H9 (cell line): ENCODE data around the gene MAP3K21. TPM values are rescaled to one million over a fixed set of nuclear protein-coding genes. Genes with fewer than 3 reads are reported as not detected.

Source experiments
- DNase-seq: peaks from one replicate; pipeline ENCODE4 v3.0.0-alpha.2; 2017
- H2AFZ ChIP-seq: one replicate; pipeline ENCODE4 v1.6.1; 2013; ENCODE audit warnings: mild to moderate bottlenecking, low read length, control low read depth, moderate library complexity
- H2AK5ac ChIP-seq: 2 replicates; pipeline ENCODE4 v1.6.1; 2013; ENCODE audit warnings: low read length, control low read depth, mixed read lengths; ENCODE audit not compliant: insufficient read length
- H2BK120ac ChIP-seq: one replicate; pipeline ENCODE4 v1.6.1; 2013; ENCODE audit warnings: low read depth, mild to moderate bottlenecking, low read length, control low read depth, inconsistent platforms; ENCODE audit not compliant: poor library complexity, severe bottlenecking
- H2BK12ac ChIP-seq: 2 replicates; pipeline ENCODE4 v1.6.1; 2013; ENCODE audit warnings: low read length, control low read depth, mixed read lengths, low read depth; ENCODE audit not compliant: insufficient read length
- H2BK15ac ChIP-seq: 2 replicates; pipeline ENCODE4 v1.6.1; 2013; ENCODE audit warnings: low read depth, low read length, control low read depth
- H2BK20ac ChIP-seq: one replicate; pipeline ENCODE4 v1.6.1; 2013; ENCODE audit warnings: low read depth, mild to moderate bottlenecking, low read length, control low read depth, inconsistent platforms; ENCODE audit not compliant: poor library complexity, severe bottlenecking
- H2BK5ac ChIP-seq: 2 replicates; pipeline ENCODE4 v1.6.1; 2013; ENCODE audit warnings: low read length, control low read depth, mixed read lengths; ENCODE audit not compliant: insufficient read length
- H3K14ac ChIP-seq: 2 replicates; pipeline ENCODE4 v1.6.1; 2013; ENCODE audit warnings: low read length, control low read depth; ENCODE audit not compliant: insufficient read depth
- H3K18ac ChIP-seq: 2 replicates; pipeline ENCODE4 v1.6.1; 2013; ENCODE audit warnings: low read depth, mild to moderate bottlenecking, mixed read lengths, low read length, control low read depth; ENCODE audit not compliant: insufficient read length
- H3K23ac ChIP-seq: 2 replicates; pipeline ENCODE4 v1.6.1; 2013; ENCODE audit warnings: low read length, control low read depth, mixed read lengths, low read depth; ENCODE audit not compliant: insufficient read length
- H3K23me2 ChIP-seq: 2 replicates; pipeline ENCODE4 v1.6.1; 2013; ENCODE audit warnings: low read depth, mild to moderate bottlenecking, mixed read lengths, low read length, control low read depth; ENCODE audit not compliant: insufficient read length, poor library complexity, severe bottlenecking
- H3K27ac ChIP-seq: 2 replicates; pipeline ENCODE4 v1.5.1; 2013; ENCODE audit warnings: low read length, control low read depth, mixed read lengths, low read depth; ENCODE audit not compliant: insufficient read length
- H3K27me3 ChIP-seq: 2 replicates; pipeline ENCODE4 v1.6.1; 2013; ENCODE audit warnings: low read length, control low read depth, inconsistent platforms; ENCODE audit not compliant: insufficient read depth
- H3K4ac ChIP-seq: 2 replicates; pipeline ENCODE4 v1.6.1; 2013; ENCODE audit warnings: low read depth, mild to moderate bottlenecking, control low read depth, inconsistent platforms, low read length, moderate library complexity
- H3K4me1 ChIP-seq: 2 replicates; pipeline ENCODE4 v1.6.1; 2013; ENCODE audit warnings: low read length, control low read depth, inconsistent platforms; ENCODE audit not compliant: insufficient read depth
- H3K4me2 ChIP-seq: 2 replicates; pipeline ENCODE4 v1.6.1; 2013; ENCODE audit warnings: low read length, control low read depth, mixed read lengths; ENCODE audit not compliant: insufficient read length, insufficient read depth
- H3K56ac ChIP-seq: 2 replicates; pipeline ENCODE4 v1.6.1; 2013; ENCODE audit warnings: low read depth, mild to moderate bottlenecking, mixed read lengths, low read length, control low read depth; ENCODE audit not compliant: insufficient read length
- H3K79me1 ChIP-seq: 2 replicates; pipeline ENCODE4 v1.6.1; 2013; ENCODE audit warnings: low read depth, mild to moderate bottlenecking, moderate library complexity, low read length, control low read depth, inconsistent platforms; ENCODE audit not compliant: insufficient read depth, poor library complexity, severe bottlenecking
- H3K79me2 ChIP-seq: 2 replicates; pipeline ENCODE4 v1.6.1; 2013; ENCODE audit warnings: low read length, control low read depth, inconsistent platforms; ENCODE audit not compliant: insufficient read depth
- H3K9ac ChIP-seq: 2 replicates; pipeline ENCODE4 v1.6.1; 2013; ENCODE audit warnings: low read length, control low read depth, mixed read lengths; ENCODE audit not compliant: insufficient read length; ENCODE audit errors: extremely low read depth
- H3K9me3 ChIP-seq: one replicate; pipeline ENCODE4 v1.6.1; 2013; ENCODE audit warnings: low read depth, low read length, inconsistent platforms; ENCODE audit not compliant: control insufficient read depth
- H3T11ph ChIP-seq: one replicate; pipeline ENCODE4 v1.6.1; 2013; ENCODE audit warnings: mild to moderate bottlenecking, low read length, control low read depth, inconsistent platforms
- H4K20me1 ChIP-seq: one replicate; pipeline ENCODE4 v1.6.1; 2013; ENCODE audit not compliant: control insufficient read depth, insufficient read length, insufficient read depth
- H4K5ac ChIP-seq: 2 replicates; pipeline ENCODE4 v1.6.1; 2013; ENCODE audit warnings: low read depth, mild to moderate bottlenecking, mixed read lengths, low read length, control low read depth; ENCODE audit not compliant: insufficient read length
- H4K8ac ChIP-seq: replicated peaks from 2 replicates; pipeline ENCODE4 v1.6.1; 2013; ENCODE audit warnings: low read length, control low read depth, mixed read lengths, low read depth; ENCODE audit not compliant: insufficient read length
- H4K91ac ChIP-seq: 2 replicates; pipeline ENCODE4 v1.6.1; 2013; ENCODE audit warnings: low read depth, mild to moderate bottlenecking, moderate library complexity, mixed read lengths, low read length, control low read depth; ENCODE audit not compliant: insufficient read length
- H3K27ac Mint-ChIP-seq, 3 experiments: 2 replicates in 2 of 3; 3 replicates in 1 of 3; pipeline ENCODE4 v1.8.0; 2020 to 2021; ENCODE audit warnings: mixed read lengths in 3 of 3, mild to moderate bottlenecking in 1 of 3, moderate library complexity in 1 of 3
- H3K27me3 Mint-ChIP-seq: 2 replicates; pipeline ENCODE4 v1.8.0; 2021; ENCODE audit warnings: low read depth, mild to moderate bottlenecking, moderate library complexity, mixed read lengths
- H3K36me3 Mint-ChIP-seq, 3 experiments: 2 replicates in 2 of 3; 3 replicates in 1 of 3; pipeline ENCODE4 v1.8.0; 2020 to 2021; ENCODE audit warnings: low read depth in 3 of 3, mixed read lengths in 3 of 3; ENCODE audit not compliant: insufficient read depth in 1 of 3
- H3K4me1 Mint-ChIP-seq, 2 experiments: 2 replicates each; pipeline ENCODE4 v1.8.0; 2020; ENCODE audit warnings: mixed read lengths in 2 of 2
- H3K4me3 Mint-ChIP-seq, 2 experiments: 2 replicates in 1 of 2; 3 replicates in 1 of 2; pipeline ENCODE4 v1.8.0; 2020 to 2021; ENCODE audit warnings: mild to moderate bottlenecking in 2 of 2, mixed read lengths in 2 of 2, moderate library complexity in 1 of 2
- H3K9me3 Mint-ChIP-seq, 2 experiments: 2 replicates in 1 of 2; 3 replicates in 1 of 2; pipeline ENCODE4 v1.8.0; 2020; ENCODE audit warnings: mild to moderate bottlenecking in 2 of 2, mixed read lengths in 2 of 2, moderate library complexity in 1 of 2
- CTCF ChIP-seq: fragments of 200-600 bp; sonication (generic); conservative IDR thresholded peaks from 3 replicates; pipeline ENCODE4 v1.8.0; 2021; ENCODE audit warnings: antibody characterized with exemption, mild to moderate bottlenecking
- WGBS: extraction: QIAGEN DNeasy Blood & Tissue Kit; methylation state at CpG from one replicate; pipeline ENCODE4 v1.1.7; 2013; ENCODE audit warnings: missing lambda C conversion rate, low lambda C conversion rate, mixed read lengths; ENCODE audit not compliant: insufficient read length; ENCODE audit errors: extremely low coverage; 5-methylcytosine and 5-hydroxymethylcytosine counted together
- total RNA-seq: library from RNA; stranded (reverse); gene quantifications from 2 replicates; pipeline ENCODE4 v1.2.1, GENCODE V29; 2021

The MAP3K21 gene
- total RNA-seq, 1 experiment from 2014 or later, result 11.7 TPM

GRCh38 chr1:233386336-233386735 lies 58.8 kb downstream of the MAP3K21 start:
- TF ChIP-seq CTCF, result no peak
- no peaks in the 10 kb centered on the region; the same call in 1 of the 2 replicates for H3K27me3 Mint-ChIP-seq
- no peak overlapping the region for H3K4me3 Mint-ChIP-seq
- peaks cover 16 to 26% (median 24%) of the 10 kb centered on the region in 3 experiments for H3K36me3 Mint-ChIP-seq
- no peaks in the 10 kb centered on the region for H3K79me1 ChIP-seq
- no peak for DNase-seq
- no peak overlapping the region for H3K27ac Mint-ChIP-seq
- no peak overlapping the region for H2BK12ac ChIP-seq
- H2AK5ac ChIP-seq, result no peak overlapping the region
- no peak overlapping the region for H4K5ac ChIP-seq
- WGBS, result no CpG with 5 or more reads among the region's 2 CpGs
- H3K27ac ChIP-seq, result no peak overlapping the region
- H2AFZ ChIP-seq, result no peak overlapping the region
- no peak overlapping the region for H3K18ac ChIP-seq
- no peak overlapping the region for H2BK15ac ChIP-seq
- H2BK20ac ChIP-seq, result no peak overlapping the region
- no peak overlapping the region for H3K56ac ChIP-seq
- H3K4me1 ChIP-seq, result no peaks in the 10 kb centered on the region; the same call in 1 of the 2 replicates
- H3K9ac ChIP-seq, result no peak overlapping the region
- H3K79me2 ChIP-seq, result no peaks in the 10 kb centered on the region
- no peak overlapping the region for H3K14ac ChIP-seq
- peaks cover 4% of the 10 kb centered on the region in 2 experiments; a peak in 1 of 4 replicates for H3K4me1 Mint-ChIP-seq
- H4K91ac ChIP-seq, result no peak overlapping the region
- H3K9me3 Mint-ChIP-seq, result peaks cover 13 to 15% of the 10 kb centered on the region in 2 experiments
- H3T11ph ChIP-seq, result no peak overlapping the region
- no peaks in the 10 kb centered on the region for H3K27me3 ChIP-seq
- no peaks in the 10 kb centered on the region for H3K23me2 ChIP-seq
- H2BK5ac ChIP-seq, result no peak overlapping the region
- H4K20me1 ChIP-seq, result no peaks in the 10 kb centered on the region
- H4K8ac ChIP-seq, result no peak overlapping the region
- H3K23ac ChIP-seq, result no peak overlapping the region
- no peak overlapping the region for H3K4ac ChIP-seq
- no peak overlapping the region for H2BK120ac ChIP-seq
- H3K9me3 ChIP-seq, result peaks cover 12% of the 10 kb centered on the region
- no peak overlapping the region for H3K4me2 ChIP-seq
